Measurements from ENCODE around the gene RUNDC1.

RUNDC1 gene

DNA sequence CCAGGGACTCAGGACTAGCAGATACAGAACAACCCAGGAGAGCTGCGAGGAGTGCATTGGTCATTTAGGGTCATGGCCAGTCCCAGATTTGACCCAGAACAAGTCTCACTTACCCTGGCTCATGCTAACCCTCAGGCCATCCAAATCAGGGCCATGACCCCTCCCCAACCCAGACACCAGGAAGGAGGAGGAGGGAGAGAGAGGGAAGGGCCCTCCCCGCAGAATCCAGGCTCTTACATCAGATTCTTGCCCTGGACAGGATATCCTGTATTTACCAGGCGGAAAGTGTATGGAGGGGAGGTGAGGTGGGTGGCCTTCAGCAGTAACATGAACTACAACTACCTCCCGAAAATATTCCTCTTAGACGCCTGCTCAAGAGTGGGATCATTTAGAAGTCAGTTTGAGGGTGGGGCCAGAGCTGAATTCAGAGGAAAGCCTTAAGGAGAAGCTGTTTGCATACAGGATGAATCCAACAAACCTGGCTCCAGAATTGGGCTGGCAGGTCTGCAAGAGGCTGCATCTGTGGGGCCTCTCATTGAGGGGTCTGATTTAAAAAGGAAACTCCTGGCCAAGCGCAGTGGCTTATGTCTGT lies 39.8 kb downstream of the RUNDC1 start:
- no peak for DNase-seq

DNA sequence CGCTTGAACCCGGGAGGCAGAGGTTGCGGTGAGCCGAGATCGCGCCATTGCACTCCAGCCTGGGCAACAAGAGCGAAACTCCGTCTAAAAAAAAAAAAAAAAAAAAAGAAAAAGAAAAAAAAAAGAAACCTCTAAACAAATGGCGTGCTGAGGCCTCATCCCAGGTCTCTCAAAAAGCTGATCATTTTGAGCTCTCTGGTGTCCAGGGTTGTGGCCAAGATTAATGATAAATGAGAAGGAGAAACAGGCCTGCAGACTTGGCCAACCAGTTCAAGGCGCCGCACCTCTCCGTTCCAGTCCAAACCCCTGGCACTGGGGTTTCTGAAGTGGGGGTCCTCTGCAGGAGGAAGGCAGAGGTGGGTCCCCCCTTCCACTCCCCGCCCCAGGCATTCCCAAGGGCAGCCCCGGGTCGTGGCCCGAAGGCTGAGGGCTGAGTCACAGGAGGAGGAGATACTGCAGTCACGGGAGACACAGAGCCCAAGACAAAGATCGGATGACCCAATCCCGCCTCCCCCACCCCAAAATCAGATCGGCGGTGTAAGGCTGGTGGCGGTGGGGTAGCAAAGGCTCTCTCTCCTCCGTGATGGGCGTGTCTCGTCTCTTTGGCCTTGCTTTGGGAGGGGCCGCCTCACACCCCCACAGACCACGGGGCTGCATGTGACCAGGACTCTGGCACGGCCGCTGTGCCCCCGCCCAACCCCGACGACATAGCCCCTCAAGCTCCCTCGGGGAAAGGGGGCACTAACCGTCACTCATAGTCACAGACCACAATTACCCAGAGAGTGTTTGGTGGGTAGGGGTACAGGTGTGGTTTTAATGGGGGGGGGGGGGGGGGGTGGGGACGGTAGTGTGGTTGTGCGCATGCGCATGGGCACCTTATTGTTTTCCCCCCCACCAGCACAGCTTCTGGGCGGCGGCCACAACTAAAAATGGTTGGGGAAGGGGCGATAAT lies 40.7 kb downstream of the RUNDC1 start:
- DNase-seq, result peak; percentile 21 to 27

DNA sequence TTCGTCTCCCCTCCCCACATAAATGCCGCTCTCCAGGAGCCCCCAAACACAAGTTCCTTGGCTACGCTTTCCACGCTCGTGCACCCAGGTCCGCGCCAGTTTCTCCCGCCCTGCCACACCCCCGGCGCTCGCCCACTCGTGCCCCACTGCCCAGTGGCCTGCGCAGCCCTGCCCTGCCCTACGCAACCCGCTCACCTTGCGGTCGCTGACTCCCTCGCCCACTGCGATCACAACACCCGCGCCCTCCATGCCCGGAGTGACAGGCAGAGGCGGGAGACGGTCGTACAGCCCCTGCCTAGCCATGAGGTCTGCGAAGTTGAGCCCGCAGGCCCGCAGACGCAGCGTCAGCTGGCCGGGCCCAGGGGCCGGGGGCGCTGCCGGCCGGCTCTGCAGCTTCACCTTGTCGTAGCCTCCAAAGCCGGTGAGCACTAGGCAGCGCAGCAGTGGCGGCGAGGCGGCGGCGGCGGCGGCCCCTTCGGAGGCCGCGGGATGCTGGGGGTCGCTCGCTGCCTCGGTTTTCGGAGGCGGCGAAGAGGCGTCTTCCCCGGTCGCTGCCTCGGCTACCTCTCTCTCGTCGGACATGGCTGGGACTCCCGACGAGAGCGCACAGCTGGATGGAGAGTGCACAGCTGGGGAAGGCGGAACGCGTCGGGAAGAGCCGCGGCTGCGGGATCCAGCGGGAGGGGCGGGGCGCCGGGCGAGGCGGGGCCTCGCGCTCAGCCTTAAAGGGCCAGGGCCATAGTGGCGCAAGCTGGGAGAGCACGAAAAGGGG lies 41.6 kb downstream of the RUNDC1 start, which contains the start of gene VAT1:
VAT1 (minus strand) TSS at position 645 of the 772 bp plus-strand sequence; CDS start at position 582, 63 bp downstream.
- peak; percentile 64 to 75 for DNase-seq

DNA sequence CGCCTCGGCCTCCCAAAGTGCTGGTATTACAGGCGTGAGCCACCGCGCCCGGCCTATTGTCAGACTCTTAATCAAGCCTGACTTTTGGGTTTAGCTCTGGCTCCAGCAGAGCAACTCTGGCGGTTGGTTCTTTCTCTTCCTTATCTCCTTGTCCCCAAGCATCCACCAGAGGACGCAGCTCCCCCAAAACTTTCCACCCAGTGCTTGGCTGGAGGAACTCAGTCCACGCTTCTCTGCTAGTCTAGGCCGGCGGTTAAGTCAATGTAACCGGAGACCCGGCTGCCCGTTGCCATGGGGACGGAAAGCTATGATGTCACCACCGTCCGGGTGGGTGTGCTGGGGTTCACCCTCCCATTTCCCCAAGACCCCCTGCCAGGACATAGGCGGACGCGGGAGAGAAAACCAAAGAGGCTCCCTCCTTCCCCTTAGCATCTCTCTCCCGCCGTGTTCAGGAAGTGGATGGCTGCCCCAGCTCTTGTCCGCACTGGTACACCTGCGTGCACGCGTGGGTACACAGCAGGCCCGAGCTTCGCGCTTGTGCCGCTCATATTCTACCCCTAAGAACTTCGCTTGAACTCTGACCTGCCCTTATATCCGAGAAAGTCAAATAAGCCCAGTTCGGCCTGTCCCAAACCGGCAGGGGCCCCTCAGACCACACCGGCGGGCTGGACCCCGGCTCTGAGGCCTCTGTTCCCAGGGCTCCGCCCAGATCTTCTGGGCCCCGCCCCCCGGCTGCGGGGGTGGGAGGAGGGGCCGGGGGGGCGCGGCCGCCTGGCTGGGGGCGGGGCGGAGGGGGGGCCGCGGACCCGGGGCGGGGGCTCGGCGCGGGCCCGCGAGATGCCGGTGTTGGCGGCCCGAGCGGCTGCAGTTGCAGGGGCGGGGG lies 44.3 kb downstream of the RUNDC1 start, which contains the start of gene RND2:
RND2 (plus strand) TSS at position 825 of the 883 bp plus-strand sequence. CDS start 117 bp downstream, outside the sequence.
- DNase-seq, result peak; percentile 98 to 99

DNA sequence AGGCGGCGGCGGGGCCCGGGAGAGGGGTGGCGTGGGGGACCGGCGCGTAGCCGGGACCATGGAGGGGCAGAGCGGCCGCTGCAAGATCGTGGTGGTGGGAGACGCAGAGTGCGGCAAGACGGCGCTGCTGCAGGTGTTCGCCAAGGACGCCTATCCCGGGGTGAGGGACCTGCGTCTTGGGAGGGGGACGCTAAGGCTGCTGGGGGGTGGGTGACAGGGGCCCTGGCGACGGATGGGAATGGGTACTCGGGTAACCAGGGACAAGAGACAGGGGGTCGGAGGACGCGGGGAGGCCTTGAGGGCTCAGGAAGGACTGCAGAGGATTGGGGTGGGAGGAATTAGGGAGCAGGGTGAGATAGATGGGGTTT lies 44.9 kb downstream of the RUNDC1 start:
- DNase-seq, result no peak

DNA sequence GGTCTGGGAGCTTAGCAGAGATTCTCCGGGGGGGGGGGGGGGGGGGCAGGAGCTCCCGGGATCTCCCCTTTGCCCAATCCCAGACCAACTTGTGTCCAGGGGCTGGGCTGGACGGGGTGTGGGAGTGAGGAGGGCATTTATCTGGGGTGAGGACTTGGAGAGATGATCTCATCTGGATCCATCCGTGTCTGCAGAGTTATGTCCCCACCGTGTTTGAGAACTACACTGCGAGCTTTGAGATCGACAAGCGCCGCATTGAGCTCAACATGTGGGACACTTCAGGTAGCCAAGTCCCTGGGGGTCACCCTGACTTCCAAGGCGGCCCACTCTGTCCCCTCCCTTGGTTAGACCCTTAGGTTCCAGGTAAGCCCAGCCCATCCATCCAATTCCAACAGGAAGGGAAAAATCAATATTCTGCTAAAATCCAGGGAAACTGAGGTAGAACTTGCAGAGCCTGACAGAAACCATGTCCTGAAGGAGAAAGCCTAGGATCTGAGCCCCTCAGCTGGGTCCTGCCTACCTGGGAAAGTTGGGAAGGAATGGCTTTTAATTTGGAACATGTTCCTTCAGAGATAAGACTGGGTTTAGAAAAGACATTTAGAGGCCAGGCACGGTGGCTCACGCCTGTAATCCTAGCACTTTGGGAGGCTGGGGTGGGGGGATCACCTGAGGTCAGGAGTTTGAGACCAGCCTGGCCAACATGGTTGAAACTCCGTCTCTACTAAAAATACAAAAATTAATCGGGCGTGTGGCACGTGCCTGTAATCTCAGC lies 45.6 kb downstream of the RUNDC1 start:
- no peak for DNase-seq

DNA sequence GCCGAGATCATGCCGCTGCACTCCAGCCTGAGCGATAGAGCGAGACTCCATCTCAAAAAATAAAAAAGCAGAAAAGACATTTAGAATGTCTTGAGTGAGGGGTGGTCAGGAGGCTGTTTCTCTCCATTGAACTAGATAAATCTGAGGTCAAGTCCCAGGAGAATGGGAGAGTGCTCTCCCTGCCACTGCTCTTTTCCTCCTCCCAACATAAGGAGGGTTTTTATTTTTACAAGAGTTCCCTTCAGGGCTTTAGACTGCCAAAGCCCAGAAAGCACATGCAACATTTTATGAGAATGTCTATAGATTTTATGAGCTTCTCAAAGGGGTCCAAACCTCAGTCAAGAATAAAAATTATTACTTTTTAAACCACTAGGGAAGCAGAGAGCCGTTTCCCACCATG lies 46.2 kb downstream of the RUNDC1 start:
- no peak for DNase-seq

DNA sequence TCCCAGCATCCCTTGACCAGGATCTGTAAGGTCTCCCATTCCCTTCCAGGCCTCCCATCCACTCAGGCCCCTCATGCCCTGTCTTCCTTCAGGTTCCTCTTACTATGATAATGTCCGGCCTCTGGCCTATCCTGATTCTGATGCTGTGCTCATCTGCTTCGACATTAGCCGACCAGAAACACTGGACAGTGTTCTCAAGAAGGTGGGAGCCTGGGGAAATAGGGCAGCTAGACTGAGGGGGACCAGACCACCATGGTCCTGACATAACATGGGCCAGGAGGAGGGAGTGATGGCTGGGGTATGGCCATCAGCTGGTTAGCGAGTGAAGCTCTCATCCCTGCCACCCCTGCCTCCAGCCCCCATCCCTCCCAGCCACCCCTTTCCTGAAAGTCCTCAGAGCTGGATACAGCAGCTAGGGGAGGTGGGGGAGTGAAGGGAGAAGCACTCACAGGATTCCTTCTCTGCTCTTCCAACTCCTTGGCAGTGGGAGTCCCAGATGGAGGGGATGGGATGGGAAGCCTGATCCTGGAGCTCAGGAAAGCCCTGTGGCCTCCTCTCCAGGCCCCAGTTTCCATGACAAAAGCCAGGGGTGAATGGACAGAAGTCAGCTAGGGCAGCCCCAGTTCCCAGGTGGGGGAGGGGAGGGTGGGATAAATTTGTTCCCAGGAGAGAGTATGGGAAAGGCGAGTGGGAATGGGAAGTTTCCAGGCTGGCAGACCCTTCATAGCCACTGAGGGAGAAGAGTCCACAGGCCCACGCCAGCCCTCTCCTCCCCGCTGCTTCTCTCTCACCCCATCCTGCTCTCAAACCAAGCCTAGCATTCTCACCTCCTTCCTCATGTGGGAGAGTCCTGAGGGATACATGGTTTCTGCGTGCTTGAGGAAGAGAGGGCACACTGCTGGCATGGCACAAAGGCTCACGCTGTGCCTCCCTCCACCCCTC lies 47.0 kb downstream of the RUNDC1 start:
- DNase-seq, result no peak

DNA sequence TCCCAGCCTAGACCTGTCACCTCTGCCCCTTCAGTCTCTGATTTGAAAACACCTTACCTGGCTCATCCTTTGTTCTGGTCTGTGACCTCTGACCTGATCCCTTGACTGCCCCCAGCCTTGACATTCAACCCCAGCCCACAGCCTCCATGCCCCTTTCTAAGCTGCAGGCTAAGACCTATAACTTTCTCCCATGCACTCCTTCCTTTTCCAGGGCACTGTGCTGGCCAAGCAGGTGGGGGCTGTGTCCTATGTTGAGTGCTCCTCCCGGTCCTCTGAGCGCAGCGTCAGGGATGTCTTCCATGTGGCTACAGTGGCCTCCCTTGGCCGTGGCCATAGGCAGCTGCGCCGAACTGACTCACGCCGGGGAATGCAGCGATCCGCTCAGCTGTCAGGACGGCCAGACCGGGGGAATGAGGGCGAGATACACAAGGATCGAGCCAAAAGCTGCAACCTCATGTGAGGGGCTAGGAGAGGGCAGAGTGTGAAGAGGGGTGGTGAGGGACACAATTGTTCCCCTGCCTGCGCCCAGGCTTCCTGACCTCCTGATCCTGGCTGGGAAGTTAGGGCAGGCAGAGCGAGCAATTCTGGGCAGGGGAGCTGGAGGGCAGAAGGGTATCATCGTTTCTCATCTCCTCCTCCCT lies 48.0 kb downstream of the RUNDC1 start:
- no peak for DNase-seq

DNA sequence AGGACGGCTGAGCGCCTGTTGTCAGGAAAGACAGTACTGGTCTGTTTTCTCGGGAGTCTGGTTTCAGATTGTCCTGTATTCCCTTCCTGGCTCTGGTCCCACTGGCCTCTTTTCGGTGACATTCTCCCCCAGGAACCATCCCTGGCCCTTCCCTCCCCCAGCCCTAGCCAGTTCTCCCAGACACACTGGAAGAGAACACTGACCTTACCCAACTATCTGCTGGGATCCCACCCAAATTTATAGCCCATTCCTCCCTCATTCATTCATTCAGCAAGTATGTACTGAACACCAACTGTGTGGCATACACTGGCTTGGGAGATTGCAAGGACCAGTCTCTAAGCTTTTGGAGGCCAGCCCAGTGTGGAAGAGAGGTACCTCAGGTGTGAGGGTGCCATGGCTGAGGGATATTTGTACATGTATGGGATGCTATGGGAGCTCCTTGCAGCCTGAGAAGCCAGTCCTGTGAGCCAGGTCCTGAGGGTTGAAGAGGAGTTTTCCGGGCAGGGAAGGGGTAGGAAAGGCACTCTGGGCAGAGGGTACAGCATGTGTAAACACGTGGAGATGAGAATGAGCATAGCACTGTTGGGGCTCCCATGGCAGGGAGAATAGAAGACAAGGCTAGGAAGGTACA lies 49.9 kb downstream of the RUNDC1 start:
- DNase-seq, result no peak

DNA sequence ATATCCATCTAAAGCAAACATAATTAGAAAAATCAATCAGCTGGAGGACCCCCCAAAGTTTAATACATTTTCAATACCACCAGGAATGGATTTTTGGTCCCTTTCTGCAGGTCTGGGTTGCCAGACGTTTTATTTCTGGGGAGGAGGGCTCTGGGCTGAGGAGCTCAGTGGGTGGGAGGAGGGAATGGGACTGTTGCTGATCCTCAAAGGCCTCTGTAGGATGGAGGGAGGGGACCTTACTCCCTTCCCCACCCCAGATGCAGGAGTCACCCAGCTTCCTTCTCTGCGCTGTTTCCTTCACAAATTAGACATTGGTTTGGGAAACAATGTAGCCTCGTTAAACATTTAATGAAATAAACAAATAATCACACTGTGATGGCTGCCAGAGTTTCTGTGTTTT lies 51.3 kb downstream of the RUNDC1 start:
- no peak for DNase-seq

DNA sequence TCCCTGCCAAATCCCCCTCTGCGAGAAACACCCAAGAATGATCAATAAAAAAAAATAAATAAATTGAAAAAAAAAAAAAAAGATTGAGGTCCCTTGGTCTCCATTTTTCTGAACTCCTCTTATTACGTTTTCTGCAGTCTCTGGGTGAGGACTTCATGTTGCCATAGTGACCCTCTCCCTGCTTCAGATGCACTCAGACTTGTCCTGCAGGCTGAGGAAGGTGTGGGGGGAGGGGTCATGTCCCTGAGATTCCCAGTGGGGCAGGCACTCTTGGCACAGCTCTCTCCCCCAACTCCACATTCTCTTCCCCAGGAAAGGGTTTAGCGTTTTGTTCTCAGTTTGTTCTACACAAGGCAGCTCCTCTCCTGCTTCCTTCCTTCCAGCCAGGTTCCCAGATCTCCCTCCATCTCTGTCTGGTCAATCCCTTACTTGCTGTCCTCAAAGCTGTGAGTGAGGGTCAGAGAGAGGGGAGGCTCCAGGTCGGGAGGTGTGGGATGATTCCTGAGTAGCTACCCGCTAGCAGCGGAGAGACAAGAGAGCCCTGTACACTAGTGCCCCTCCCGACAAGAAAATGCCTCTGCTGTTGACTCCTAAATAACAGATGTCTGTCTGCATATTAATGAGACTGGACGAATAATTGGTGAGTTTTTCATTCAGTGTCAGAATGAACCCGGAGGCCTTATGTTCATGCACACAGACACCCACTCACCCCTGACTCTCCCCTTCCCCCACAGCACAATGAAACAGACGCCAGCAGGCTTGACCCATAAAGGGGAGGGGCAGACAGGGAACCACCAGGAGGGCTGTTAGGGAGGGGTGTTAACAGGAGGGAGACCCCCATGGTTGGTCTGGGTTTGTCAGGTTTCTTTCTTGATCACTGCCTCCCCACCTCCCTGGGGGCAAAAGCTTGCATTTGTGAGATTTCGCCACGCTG lies 53.9 kb downstream of the RUNDC1 start:
- no peak for DNase-seq

DNA sequence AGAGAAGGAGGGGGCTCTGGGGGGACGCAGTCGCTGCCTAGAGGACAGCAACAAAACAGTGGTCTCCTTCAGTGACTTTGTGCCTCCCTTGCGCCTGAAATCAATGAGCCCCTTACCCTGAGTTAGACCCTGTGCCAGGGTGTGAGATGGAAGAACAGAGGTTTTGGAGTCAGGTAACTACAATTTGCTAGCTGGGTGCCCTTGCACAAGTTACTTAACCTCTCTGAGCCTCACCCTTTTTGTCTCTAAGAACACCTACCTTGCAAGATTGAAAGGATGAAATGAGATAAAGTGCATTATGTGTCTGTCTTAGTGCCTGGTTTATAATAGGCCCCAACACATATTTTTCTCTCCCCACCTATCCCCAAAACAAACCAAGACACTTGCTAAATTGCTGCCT lies 54.5 kb downstream of the RUNDC1 start:
- no peak for DNase-seq

DNA sequence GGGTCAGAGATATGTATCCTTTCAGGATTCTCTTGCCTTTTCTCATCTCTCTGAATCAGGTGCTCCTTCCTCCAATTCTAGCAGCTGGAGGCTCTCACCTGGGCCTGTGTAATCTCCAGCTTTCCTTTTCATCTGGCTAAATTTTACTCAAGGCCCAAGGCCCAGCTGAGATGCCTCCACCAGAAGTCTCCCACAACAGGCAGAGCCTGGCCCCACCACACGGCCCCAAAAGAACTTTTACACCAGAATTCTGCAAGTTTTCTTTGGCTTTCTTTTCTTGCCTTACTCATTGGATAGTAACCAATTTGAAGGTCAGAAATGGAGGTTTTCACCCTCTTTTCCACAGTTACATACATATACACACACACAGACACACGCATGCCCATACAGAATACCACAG lies 59.3 kb downstream of the RUNDC1 start:
- no peak for DNase-seq

DNA sequence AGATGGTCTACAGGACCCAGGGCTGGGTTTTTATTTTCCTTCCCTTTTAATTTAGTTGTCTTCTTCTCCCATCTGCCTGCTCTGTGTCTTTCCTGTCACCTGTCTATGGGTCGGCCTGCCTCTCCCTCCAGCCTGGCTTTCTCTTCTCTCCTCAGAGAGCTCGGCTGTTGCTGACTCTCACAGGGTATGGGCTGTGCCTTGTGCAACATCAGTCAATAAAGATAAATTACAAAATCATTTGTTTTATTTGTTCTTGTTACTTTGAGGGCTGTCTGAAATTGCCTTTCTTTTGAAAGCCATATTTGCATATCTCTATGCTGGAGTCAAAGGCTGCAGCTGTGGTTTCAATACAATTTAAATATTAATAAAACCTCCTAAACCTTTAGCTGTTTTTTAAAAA lies 60.3 kb downstream of the RUNDC1 start:
- DNase-seq, result no peak

DNA sequence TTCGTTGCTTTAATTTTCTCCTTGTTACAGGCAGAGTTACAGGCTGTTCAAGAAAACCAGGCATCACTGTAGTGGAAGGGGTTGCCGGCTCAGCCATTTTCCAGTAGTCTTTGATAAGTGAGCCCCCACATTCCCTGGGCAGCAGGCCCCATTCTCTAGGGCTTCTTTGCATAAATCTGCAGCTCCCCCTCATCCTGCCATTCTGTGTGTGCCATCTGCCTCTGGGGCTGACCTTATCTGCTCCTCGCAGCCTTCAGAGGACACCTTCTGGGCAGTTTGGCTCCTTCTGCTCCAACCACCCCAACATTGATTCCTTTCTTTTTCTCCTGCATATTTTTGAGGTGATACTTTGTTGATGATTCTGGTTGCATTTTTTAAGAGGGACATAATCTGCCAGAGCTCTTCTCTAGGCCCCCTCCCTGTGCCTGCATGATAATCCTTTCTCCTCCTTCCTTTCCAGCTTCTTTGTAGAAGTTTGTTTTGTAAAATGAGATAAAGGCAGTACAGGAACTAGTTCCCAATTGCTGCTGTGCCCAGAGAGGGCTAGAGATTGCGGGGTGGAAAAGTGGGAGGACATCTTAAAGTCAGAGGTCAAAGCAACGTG lies 61.8 kb downstream of the RUNDC1 start:
- DNase-seq, result no peak

Measured in Kasumi-1 (cell line).